H1 (cell line): Measurements from ENCODE around the gene ATP8B2.

Source experiments
- CHD1 ChIP-seq: IDR thresholded peaks from 2 replicates; pipeline ENCODE4 v1.6.1; 2012; ENCODE audit warnings: low read depth, low read length, improper control_type of control experiment
- CHD2 ChIP-seq: IDR thresholded peaks from 2 replicates; pipeline ENCODE4 v1.6.1; 2012; ENCODE audit warnings: low read length, improper control_type of control experiment
- EP300 ChIP-seq, 2 experiments: IDR thresholded peaks; 1 replicate in 1 of 2; 2 replicates in 1 of 2; pipeline ENCODE4 v1.6.1; 2011 to 2012; ENCODE audit warnings: low read depth in 2 of 2, low read length in 2 of 2, mild to moderate bottlenecking in 2 of 2, borderline replicate concordance in 1 of 2, inconsistent platforms in 1 of 2, moderate library complexity in 1 of 2
- JUN ChIP-seq: IDR thresholded peaks from 2 replicates; pipeline ENCODE4 v1.6.1; 2011; ENCODE audit warnings: low read depth, mild to moderate bottlenecking, improper control_type of control experiment, low read length
- JUND ChIP-seq: IDR thresholded peaks from 2 replicates; pipeline ENCODE4 v1.6.1; 2011; ENCODE audit warnings: mild to moderate bottlenecking, improper control_type of control experiment, low read length
- MAX ChIP-seq: IDR thresholded peaks from 2 replicates; pipeline ENCODE4 v1.6.1; 2012; ENCODE audit warnings: inconsistent platforms
- POLR2A ChIP-seq, 2 experiments: IDR thresholded peaks; 1 replicate in 1 of 2; 2 replicates in 1 of 2; pipeline ENCODE4 v1.6.1; 2011; ENCODE audit warnings: low read depth in 2 of 2, low read length in 2 of 2, mild to moderate bottlenecking in 2 of 2; ENCODE audit errors: control extremely low read depth in 1 of 2
- POLR2AphosphoS5 ChIP-seq: IDR thresholded peaks from 2 replicates; pipeline ENCODE4 v1.6.1; 2011; ENCODE audit warnings: low read depth, low read length
- TF ChIP-seq, protein P1 (sequence below), 3 experiments: IDR thresholded peaks; 1 replicate in 2 of 3; 2 replicates in 1 of 3; pipeline versions ENCODE4 v1.5.1 to v1.6.1; 2011; ENCODE audit warnings: low read length in 3 of 3, mild to moderate bottlenecking in 3 of 3, inconsistent platforms in 2 of 3, low read depth in 1 of 3, moderate library complexity in 1 of 3; ENCODE audit not compliant: insufficient read depth in 1 of 3; ENCODE audit errors: control extremely low read depth in 1 of 3

DNA sequence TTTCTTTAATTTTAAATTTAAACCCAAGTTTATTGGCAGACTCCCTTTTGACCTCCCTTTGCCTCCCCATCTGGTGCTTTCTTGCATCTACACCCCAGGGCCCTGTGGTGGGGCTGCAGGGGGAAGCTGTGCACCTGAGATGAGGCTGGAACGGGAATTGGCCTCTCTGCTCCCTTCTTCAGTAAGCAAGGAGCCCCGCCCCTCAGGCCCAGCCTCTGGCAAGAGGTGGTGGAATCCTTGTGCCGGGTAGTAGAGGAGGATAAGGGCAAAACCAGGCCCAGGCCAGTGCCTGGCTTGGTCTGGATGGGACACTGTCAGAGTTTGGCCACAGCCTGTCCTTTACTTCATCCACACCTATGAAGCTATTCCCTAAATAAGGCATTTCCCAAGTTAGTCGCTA lies 25.1 kb downstream of the ATP8B2 start:
- TF ChIP-seq CHD1 (no peak), JUN (no peak), JUND (no peak), MAX (no peak), EP300 (IDR thresholded peaks at IDR 0.05; ENCODE audit: borderline replicate concordance in 1 of 2, low read depth in 2 of 2, low read length in 2 of 2) (no peak), CHD2 (no peak), POLR2AphosphoS5 (no peak), POLR2A (IDR thresholded peaks at IDR 0.05; ENCODE audit: control extremely low read depth in 1 of 2, low read depth in 2 of 2, low read length in 2 of 2) (no peak)
- TF ChIP-seq, protein P1, sequence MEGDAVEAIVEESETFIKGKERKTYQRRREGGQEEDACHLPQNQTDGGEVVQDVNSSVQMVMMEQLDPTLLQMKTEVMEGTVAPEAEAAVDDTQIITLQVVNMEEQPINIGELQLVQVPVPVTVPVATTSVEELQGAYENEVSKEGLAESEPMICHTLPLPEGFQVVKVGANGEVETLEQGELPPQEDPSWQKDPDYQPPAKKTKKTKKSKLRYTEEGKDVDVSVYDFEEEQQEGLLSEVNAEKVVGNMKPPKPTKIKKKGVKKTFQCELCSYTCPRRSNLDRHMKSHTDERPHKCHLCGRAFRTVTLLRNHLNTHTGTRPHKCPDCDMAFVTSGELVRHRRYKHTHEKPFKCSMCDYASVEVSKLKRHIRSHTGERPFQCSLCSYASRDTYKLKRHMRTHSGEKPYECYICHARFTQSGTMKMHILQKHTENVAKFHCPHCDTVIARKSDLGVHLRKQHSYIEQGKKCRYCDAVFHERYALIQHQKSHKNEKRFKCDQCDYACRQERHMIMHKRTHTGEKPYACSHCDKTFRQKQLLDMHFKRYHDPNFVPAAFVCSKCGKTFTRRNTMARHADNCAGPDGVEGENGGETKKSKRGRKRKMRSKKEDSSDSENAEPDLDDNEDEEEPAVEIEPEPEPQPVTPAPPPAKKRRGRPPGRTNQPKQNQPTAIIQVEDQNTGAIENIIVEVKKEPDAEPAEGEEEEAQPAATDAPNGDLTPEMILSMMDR (IDR thresholded peaks at IDR 0.05; ENCODE audit: control extremely low read depth in 1 of 3, insufficient read depth in 1 of 3, low read depth in 1 of 3, low read length in 3 of 3) = no peak
